Astrocyte of the cerebellum (primary cell): ENCODE measurements around the gene QSOX1.

Source experiments
- DNase-seq: peaks from one replicate; pipeline ENCODE4 v3.0.0-alpha.2; 2011; ENCODE audit warnings: low read depth
- H3K4me3 ChIP-seq: 2 replicates; pipeline ENCODE4 v1.5.1; 2011; ENCODE audit warnings: mild to moderate bottlenecking, low read depth, low read length, moderate library complexity
- in situ Hi-C: cut with HindIII; loops from 2 replicates; pipeline ENCODE4 v1.10.0; 2017; ENCODE audit warnings: low sequenced_read_pairs
- TF ChIP-seq, protein P1 (sequence below): IDR thresholded peaks from 2 replicates; pipeline ENCODE4 v1.5.1; 2012; ENCODE audit warnings: low read length, low read depth, moderate library complexity, mild to moderate bottlenecking; ENCODE audit errors: missing control alignments

The QSOX1 gene

DNA sequence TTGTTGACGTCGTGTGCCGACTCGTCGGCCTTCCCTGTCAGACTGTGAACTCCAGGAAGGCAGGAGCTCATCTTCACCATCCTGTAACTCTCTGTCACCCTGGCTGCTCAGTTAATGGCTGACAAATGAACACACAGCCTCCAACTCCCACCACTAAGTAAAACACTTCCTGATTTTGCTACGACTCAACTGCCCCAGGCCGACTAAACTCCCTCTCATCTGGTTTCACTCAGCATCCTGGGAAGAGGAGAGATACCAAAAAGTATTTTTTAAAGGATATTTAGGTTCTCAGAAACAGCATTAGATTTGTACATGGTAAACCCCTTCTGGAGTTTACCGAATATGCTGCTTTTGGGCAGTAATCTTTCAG lies 57.2 kb downstream of the QSOX1 start:
- no peak for DNase-seq
- no peak overlapping the region for H3K4me3 ChIP-seq
- TF ChIP-seq, protein P1, sequence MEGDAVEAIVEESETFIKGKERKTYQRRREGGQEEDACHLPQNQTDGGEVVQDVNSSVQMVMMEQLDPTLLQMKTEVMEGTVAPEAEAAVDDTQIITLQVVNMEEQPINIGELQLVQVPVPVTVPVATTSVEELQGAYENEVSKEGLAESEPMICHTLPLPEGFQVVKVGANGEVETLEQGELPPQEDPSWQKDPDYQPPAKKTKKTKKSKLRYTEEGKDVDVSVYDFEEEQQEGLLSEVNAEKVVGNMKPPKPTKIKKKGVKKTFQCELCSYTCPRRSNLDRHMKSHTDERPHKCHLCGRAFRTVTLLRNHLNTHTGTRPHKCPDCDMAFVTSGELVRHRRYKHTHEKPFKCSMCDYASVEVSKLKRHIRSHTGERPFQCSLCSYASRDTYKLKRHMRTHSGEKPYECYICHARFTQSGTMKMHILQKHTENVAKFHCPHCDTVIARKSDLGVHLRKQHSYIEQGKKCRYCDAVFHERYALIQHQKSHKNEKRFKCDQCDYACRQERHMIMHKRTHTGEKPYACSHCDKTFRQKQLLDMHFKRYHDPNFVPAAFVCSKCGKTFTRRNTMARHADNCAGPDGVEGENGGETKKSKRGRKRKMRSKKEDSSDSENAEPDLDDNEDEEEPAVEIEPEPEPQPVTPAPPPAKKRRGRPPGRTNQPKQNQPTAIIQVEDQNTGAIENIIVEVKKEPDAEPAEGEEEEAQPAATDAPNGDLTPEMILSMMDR, result no peak
- in situ Hi-C loops, result no loop called here

DNA sequence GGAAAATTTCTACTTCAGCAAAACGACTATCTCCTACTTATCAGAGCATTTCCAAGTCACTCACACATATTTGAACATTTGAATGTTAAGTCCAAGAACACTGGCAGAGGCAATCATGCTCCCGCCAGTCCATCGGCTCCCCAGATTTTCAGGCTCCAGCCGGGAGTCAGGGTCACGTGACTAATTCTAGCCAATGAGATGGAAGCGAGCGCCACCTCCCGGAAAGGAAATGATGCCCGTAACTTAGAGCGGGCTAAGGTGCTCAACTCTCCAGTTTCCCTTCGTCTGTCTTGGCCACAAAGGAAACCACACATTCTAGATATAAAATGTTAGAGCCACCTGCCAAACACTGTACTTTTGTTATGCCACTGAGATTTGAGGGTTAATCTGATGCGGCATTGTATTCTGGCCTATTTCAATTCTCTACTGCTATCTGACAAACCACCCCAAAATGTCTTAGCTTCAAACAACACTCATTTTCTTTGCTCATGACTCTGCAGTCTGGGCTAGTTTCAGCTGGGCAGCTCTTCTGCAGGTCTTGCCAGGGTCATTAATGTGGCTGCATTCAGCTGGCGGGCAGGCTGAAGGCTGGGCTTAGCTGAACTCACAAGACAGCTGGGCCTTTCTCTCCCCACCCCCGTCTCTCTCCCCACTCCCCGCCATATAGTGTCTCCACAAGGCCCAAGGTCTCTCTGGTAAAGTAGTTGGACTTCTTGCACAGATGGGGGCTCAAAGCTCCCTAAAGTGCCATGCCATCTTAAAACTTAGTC lies 58.9 kb downstream of the QSOX1 start:
- no peak for DNase-seq
- TF ChIP-seq, protein P1, result no peak
- H3K4me3 ChIP-seq, result no peak overlapping the region
- in situ Hi-C loops, result no loop called here

DNA sequence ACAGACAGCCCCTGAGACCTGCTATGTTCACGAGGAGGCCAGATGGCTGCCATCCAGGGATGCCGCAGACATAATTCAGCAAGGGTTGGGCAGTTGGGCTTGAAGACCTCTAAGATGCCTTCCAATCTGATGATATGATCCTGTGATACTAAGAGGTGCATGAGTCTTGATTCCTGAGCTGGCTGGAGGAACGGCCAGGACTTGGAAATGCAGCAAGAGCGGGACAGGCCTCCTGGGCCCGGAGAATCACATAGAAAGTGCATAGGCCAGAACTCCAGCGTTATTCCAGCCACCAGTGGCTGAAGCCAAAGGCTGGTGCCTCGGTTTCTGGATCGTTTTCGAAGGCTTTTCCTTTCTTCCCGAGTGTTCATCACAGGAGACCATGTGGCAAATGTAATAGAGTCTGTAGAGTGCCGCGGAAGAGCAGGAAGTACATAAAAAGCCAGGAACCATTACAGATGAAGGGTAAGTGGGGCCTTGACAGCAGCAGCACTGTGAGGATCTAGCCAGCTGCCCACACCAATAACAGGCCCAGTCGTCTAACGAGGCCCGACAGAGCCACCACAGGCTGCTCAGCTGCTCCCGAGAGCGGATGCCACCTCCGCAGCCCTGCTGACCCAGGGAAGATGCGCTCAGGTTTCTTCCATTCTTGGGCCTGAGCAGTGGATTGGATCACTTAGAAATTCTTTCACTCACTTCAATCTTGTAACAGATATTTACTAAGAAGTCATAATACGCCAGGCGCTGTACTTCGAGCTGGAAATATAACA lies 61.4 kb downstream of the QSOX1 start:
- no peak overlapping the region for H3K4me3 ChIP-seq
- TF ChIP-seq, protein P1, result no peak
- in situ Hi-C loops, result no loop called here
- no peak for DNase-seq

DNA sequence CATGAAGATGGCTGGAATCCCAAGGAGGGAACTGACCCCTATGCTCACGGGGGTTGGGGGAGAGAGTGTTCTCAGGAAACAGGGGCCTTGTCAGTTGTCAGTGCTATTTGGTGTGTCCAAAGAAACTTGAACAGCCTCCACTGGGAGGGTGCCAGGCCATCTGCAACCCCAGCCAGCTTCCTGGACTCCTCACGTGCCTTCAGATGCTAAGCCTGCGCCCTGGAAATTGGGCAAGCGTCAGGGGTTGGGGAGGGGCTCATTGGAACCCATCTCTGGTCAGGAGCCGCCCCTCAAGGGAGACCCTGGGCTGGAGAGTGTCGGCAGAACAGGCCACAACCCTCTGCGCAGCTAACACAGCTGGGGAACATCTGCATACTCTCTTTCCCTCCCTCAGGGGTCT lies 62.3 kb downstream of the QSOX1 start:
- in situ Hi-C loops, result no loop called here
- no peak for DNase-seq

DNA sequence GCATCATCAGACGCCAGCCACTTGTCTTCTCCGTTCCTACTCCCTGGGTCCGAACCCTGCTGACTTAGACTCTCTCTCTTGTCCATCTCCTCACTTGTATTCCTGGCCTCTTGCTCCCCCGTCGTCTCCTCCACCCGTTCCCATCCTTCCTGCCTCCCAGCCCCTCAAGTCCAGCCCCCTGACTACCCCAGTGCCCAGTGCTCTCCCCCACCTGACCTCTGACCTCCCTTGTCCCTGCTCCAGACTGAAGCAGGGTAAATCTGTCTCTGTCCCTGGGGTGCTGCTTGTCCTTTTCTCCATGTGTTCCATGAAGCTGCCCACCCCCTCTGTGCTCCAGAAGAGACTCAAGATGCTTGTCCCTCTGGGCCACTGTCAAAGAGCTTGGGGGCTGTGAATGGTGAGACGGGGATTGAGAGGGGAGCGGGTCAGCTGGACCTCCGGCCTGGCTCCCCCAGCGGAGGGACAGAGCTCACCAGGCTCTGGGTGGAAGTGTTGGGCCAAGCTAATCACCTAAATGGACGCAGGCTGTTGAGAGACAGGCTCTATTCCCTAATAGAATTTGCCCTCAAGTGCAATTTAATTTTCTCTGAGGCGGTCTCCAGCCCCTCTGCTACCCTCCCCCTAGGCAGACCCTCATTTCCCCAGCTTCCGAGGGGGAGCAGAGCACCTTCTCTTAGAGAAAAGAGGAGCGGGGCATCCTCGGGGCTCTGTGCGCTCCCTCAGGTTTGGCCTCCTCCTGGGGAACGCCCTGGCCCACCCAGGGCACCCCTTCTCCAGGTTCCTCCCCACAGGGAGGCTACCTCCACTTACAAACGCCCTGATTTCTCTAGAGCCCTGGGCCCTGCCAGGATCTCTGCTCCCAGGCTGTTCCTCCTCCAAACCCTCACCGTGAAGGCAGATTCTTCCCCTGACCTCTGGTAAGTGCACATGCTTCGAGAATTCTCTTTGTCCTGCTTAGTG lies 64.4 kb downstream of the QSOX1 start:
- in situ Hi-C loops, result no loop called here
- TF ChIP-seq, protein P1, result no peak
- no peak for DNase-seq
- no peak overlapping the region for H3K4me3 ChIP-seq

More for the DNA sequence above, 62.3 kb downstream of the QSOX1 start:
- H3K4me3 ChIP-seq, result no peak overlapping the region
- TF ChIP-seq, protein P1, result no peak

DNA sequence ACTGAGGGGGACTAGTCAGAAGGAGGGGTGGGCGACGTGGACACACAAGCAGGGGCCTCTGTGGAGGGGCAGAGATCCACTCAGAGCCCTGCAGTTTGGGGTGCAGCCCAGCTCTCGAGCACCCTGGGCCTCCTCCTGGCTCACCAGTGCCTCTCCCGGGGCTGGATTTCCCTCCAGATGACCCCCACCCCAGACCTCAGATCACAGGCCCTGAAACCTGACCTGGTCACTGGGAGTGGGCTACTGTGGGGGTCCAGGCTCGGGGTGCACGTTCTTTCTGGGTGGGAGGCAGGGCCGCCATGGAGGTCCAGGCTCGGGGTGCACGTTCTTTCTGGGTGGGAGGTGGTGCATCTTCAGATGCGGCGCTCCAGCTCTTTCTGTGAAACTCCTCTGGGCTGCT lies 65.1 kb downstream of the QSOX1 start:
- no peak overlapping the region for H3K4me3 ChIP-seq
- TF ChIP-seq, protein P1, result no peak
- DNase-seq, result no peak
- in situ Hi-C loops, result no loop called here
